Measurements from ENCODE around the gene TADA2B.

TADA2B gene

GRCh38 chr4:7027284-7027683 lies 15.9 kb upstream of the TADA2B start:
- Histone ChIP-seq H3K36me3 (ENCODE audit: control insufficient read depth in 1 of 2, insufficient read depth in 2 of 2, low read depth in 1 of 2, low read length in 2 of 2) (peaks cover 59 to 62% of the 10 kb centered on the region in 2 experiments), H3K4ac (ENCODE audit: low read depth in 1 of 2, low read length in 2 of 2) (no peak overlapping the region), H2AFZ (ENCODE audit: low read depth, low read length) (no peak overlapping the region), H3K79me1 (replicated peaks; ENCODE audit: low read length, poor library complexity, severe bottlenecking) (peaks cover 23% of the 10 kb centered on the region), H2BK5ac (ENCODE audit: low read depth, low read length, poor library complexity, severe bottlenecking) (no peak overlapping the region), H3K14ac (ENCODE audit: low read length in 2 of 2) (no peak overlapping the region), H3K9ac (ENCODE audit: low read length) (no peak overlapping the region), H3K9me3 (ENCODE audit: control insufficient read depth, low read length) (no peaks in the 10 kb centered on the region), H3K27ac (ENCODE audit: low read length, poor library complexity, severe bottlenecking) (no peak overlapping the region), H3K4me2 (ENCODE audit: low read length, poor library complexity, severe bottlenecking) (no peak overlapping the region), H3K18ac (ENCODE audit: low read depth in 1 of 2, low read length in 2 of 2) (no peak overlapping the region), H2BK12ac (ENCODE audit: low read length in 2 of 2) (no peak overlapping the region), H3K4me3 (ENCODE audit: insufficient read depth in 1 of 2, low read depth in 1 of 2, low read length in 2 of 2) (no peak overlapping the region), H2BK120ac (ENCODE audit: low read depth, low read length) (no peak overlapping the region), H4K91ac (ENCODE audit: low read length) (no peak overlapping the region), H3K23ac (ENCODE audit: low read length in 2 of 2) (no peak overlapping the region), H2BK15ac (ENCODE audit: low read depth, poor library complexity, severe bottlenecking) (no peak overlapping the region), H3K4me1 (ENCODE audit: control insufficient read depth, insufficient read depth, low read depth, low read length) (peaks cover 31% of the 10 kb centered on the region), H4K8ac (ENCODE audit: low read length) (no peak overlapping the region), H2AK5ac (ENCODE audit: low read length, severe bottlenecking) (no peak overlapping the region), H3K27me3 (ENCODE audit: control insufficient read depth in 1 of 2, insufficient read depth in 1 of 2, low read length in 2 of 2) (no peaks in the 10 kb centered on the region)
- no peak for DNase-seq
- 98% methylated on average over 7 of the region's 7 CpGs for WGBS

- H3K23ac ChIP-seq (ENCODE audit: low read length in 2 of 2) = no peak overlapping the region
- 94% methylated on average over 4 of the region's 5 CpGs for WGBS
- no peak overlapping the region for H2BK15ac ChIP-seq (ENCODE audit: low read depth, poor library complexity, severe bottlenecking)
- H2AK5ac ChIP-seq (ENCODE audit: low read length, severe bottlenecking) = no peak overlapping the region
- H4K8ac ChIP-seq (ENCODE audit: low read length) = peak overlapping the region; percentile 32
- H2AFZ ChIP-seq (ENCODE audit: low read depth, low read length) = no peak overlapping the region
- H3K9ac ChIP-seq (ENCODE audit: low read length) = no peak overlapping the region
- H3K27ac ChIP-seq (ENCODE audit: low read length, poor library complexity, severe bottlenecking) = no peak overlapping the region
- H3K36me3 ChIP-seq (ENCODE audit: control insufficient read depth in 1 of 2, insufficient read depth in 2 of 2, low read depth in 1 of 2, low read length in 2 of 2) = peaks cover 58 to 62% of the 10 kb centered on the region in 2 experiments
- peak overlapping the region; percentile 27 for H4K91ac ChIP-seq (ENCODE audit: low read length)
- H3K27me3 ChIP-seq (ENCODE audit: control insufficient read depth in 1 of 2, insufficient read depth in 1 of 2, low read length in 2 of 2) = no peaks in the 10 kb centered on the region
- H2BK120ac ChIP-seq (ENCODE audit: low read depth, low read length) = no peak overlapping the region
- peak overlapping the region in 1 of 2 experiments; percentile 62 for H3K18ac ChIP-seq (ENCODE audit: low read depth in 1 of 2, low read length in 2 of 2)
- peaks cover 31% of the 10 kb centered on the region for H3K4me1 ChIP-seq (ENCODE audit: control insufficient read depth, insufficient read depth, low read depth, low read length)
- H3K4me2 ChIP-seq (ENCODE audit: low read length, poor library complexity, severe bottlenecking) = no peak overlapping the region
- peak overlapping the region in 1 of 2 experiments; percentile 68 for H3K14ac ChIP-seq (ENCODE audit: low read length in 2 of 2)
- H3K9me3 ChIP-seq (ENCODE audit: control insufficient read depth, low read length) = no peaks in the 10 kb centered on the region
- peaks cover 23% of the 10 kb centered on the region for H3K79me1 ChIP-seq (replicated peaks; ENCODE audit: low read length, poor library complexity, severe bottlenecking)
- no peak overlapping the region for H3K4me3 ChIP-seq (ENCODE audit: insufficient read depth in 1 of 2, low read depth in 1 of 2, low read length in 2 of 2)
- DNase-seq = no peak
- peak overlapping the region in 1 of 2 experiments; percentile 21 for H2BK12ac ChIP-seq (ENCODE audit: low read length in 2 of 2)
- H2BK5ac ChIP-seq (ENCODE audit: low read depth, low read length, poor library complexity, severe bottlenecking) = no peak overlapping the region
- no peak overlapping the region for H3K4ac ChIP-seq (ENCODE audit: low read depth in 1 of 2, low read length in 2 of 2)
Measured at GRCh38 chr4:7027913-7028312, 15.3 kb upstream of the TADA2B start.

- H2BK12ac ChIP-seq (ENCODE audit: low read length in 2 of 2) = no peak overlapping the region
- H3K36me3 ChIP-seq (ENCODE audit: control insufficient read depth in 1 of 2, insufficient read depth in 2 of 2, low read depth in 1 of 2, low read length in 2 of 2) = peaks cover 51 to 60% of the 10 kb centered on the region in 2 experiments
- no peak overlapping the region for H3K4me2 ChIP-seq (ENCODE audit: low read length, poor library complexity, severe bottlenecking)
- no peak overlapping the region for H3K4ac ChIP-seq (ENCODE audit: low read depth in 1 of 2, low read length in 2 of 2)
- H2BK15ac ChIP-seq (ENCODE audit: low read depth, poor library complexity, severe bottlenecking) = no peak overlapping the region
- H3K14ac ChIP-seq (ENCODE audit: low read length in 2 of 2) = no peak overlapping the region
- no peak overlapping the region for H3K27ac ChIP-seq (ENCODE audit: low read length, poor library complexity, severe bottlenecking)
- H3K9me3 ChIP-seq (ENCODE audit: control insufficient read depth, low read length) = no peaks in the 10 kb centered on the region
- DNase-seq = no peak
- no peak overlapping the region for H2AFZ ChIP-seq (ENCODE audit: low read depth, low read length)
- H4K8ac ChIP-seq (ENCODE audit: low read length) = no peak overlapping the region
- H2BK120ac ChIP-seq (ENCODE audit: low read depth, low read length) = no peak overlapping the region
- no peak overlapping the region for H2AK5ac ChIP-seq (ENCODE audit: low read length, severe bottlenecking)
- no peak overlapping the region for H2BK5ac ChIP-seq (ENCODE audit: low read depth, low read length, poor library complexity, severe bottlenecking)
- 99% methylated on average over 12 of the region's 12 CpGs for WGBS
- H3K79me1 ChIP-seq (replicated peaks; ENCODE audit: low read length, poor library complexity, severe bottlenecking) = peaks cover 17% of the 10 kb centered on the region
- no peak overlapping the region for H3K18ac ChIP-seq (ENCODE audit: low read depth in 1 of 2, low read length in 2 of 2)
- peaks cover 35% of the 10 kb centered on the region for H3K4me1 ChIP-seq (ENCODE audit: control insufficient read depth, insufficient read depth, low read depth, low read length)
- H3K23ac ChIP-seq (ENCODE audit: low read length in 2 of 2) = no peak overlapping the region
- no peak overlapping the region for H4K91ac ChIP-seq (ENCODE audit: low read length)
- no peaks in the 10 kb centered on the region for H3K27me3 ChIP-seq (ENCODE audit: control insufficient read depth in 1 of 2, insufficient read depth in 1 of 2, low read length in 2 of 2)
- no peak overlapping the region for H3K4me3 ChIP-seq (ENCODE audit: insufficient read depth in 1 of 2, low read depth in 1 of 2, low read length in 2 of 2)
- H3K9ac ChIP-seq (ENCODE audit: low read length) = no peak overlapping the region
Measured at GRCh38 chr4:7029212-7029611, 14.0 kb upstream of the TADA2B start.

- H4K8ac ChIP-seq (ENCODE audit: low read length) = no peak overlapping the region
- no peak overlapping the region for H2AFZ ChIP-seq (ENCODE audit: low read depth, low read length)
- no peaks in the 10 kb centered on the region for H3K27me3 ChIP-seq (ENCODE audit: control insufficient read depth in 1 of 2, insufficient read depth in 1 of 2, low read length in 2 of 2)
- H4K91ac ChIP-seq (ENCODE audit: low read length) = peak overlapping the region; percentile 43
- no peaks in the 10 kb centered on the region for H3K9me3 ChIP-seq (ENCODE audit: control insufficient read depth, low read length)
- no peak overlapping the region for H2BK15ac ChIP-seq (ENCODE audit: low read depth, poor library complexity, severe bottlenecking)
- no peak overlapping the region for H3K4ac ChIP-seq (ENCODE audit: low read depth in 1 of 2, low read length in 2 of 2)
- peaks cover 16% of the 10 kb centered on the region for H3K79me1 ChIP-seq (replicated peaks; ENCODE audit: low read length, poor library complexity, severe bottlenecking)
- H3K27ac ChIP-seq (ENCODE audit: low read length, poor library complexity, severe bottlenecking) = no peak overlapping the region
- H3K14ac ChIP-seq (ENCODE audit: low read length in 2 of 2) = no peak overlapping the region
- 96% methylated on average over 10 of the region's 10 CpGs for WGBS
- peak overlapping the region; percentile 34 for H2AK5ac ChIP-seq (ENCODE audit: low read length, severe bottlenecking)
- no peak overlapping the region for H3K9ac ChIP-seq (ENCODE audit: low read length)
- no peak for DNase-seq
- no peak overlapping the region for H3K4me2 ChIP-seq (ENCODE audit: low read length, poor library complexity, severe bottlenecking)
- H3K4me3 ChIP-seq (ENCODE audit: insufficient read depth in 1 of 2, low read depth in 1 of 2, low read length in 2 of 2) = no peak overlapping the region
- H3K18ac ChIP-seq (ENCODE audit: low read depth in 1 of 2, low read length in 2 of 2) = no peak overlapping the region
- H3K36me3 ChIP-seq (ENCODE audit: control insufficient read depth in 1 of 2, insufficient read depth in 2 of 2, low read depth in 1 of 2, low read length in 2 of 2) = peaks cover 51 to 56% of the 10 kb centered on the region in 2 experiments
- H2BK5ac ChIP-seq (ENCODE audit: low read depth, low read length, poor library complexity, severe bottlenecking) = no peak overlapping the region
- H3K4me1 ChIP-seq (ENCODE audit: control insufficient read depth, insufficient read depth, low read depth, low read length) = peaks cover 42% of the 10 kb centered on the region
- H2BK12ac ChIP-seq (ENCODE audit: low read length in 2 of 2) = no peak overlapping the region
- H2BK120ac ChIP-seq (ENCODE audit: low read depth, low read length) = no peak overlapping the region
- H3K23ac ChIP-seq (ENCODE audit: low read length in 2 of 2) = no peak overlapping the region
Measured at GRCh38 chr4:7029921-7030320, 13.3 kb upstream of the TADA2B start.
